ENCODE measurements around the gene GPR39. TPM values are rescaled to one million over a fixed set of nuclear protein-coding genes. Genes with fewer than 3 reads are reported as not detected.

The GPR39 gene
- total RNA-seq, 1 donor from 2014 or later, result 9.0 TPM

DNA sequence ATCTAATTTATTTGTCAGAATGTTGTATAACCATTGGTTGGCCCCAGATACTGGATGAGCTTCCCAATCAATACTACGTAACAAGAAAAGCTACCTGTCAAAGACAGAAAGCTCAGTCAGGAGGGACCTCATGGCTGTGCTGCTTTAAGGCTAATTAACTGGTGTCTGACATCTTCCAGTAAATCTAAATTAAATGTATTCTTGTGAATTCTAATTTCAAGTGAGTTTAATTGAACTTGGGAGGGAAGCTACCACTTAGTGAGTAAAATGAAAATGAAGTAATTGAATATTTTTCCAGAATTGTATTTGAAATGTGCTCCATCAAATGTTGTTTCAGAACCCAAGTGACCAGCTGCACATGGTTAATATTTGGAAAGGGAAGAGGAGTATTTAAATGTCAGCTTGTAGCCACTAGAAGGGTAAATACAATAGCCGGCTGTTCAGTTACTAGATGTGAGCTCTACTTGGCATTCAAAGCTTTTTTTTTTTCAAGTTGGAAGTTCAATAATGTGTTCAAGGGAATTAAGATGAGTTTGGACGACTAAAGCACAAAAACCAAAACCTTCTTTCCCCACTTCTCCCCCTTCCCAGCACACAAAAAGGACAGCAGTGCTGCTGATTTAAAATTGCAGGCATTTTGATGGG is 62.0 kb downstream of the GPR39 start:
- DNase-seq (ENCODE audit: low read depth), result no peak
- TF ChIP-seq, protein P1, sequence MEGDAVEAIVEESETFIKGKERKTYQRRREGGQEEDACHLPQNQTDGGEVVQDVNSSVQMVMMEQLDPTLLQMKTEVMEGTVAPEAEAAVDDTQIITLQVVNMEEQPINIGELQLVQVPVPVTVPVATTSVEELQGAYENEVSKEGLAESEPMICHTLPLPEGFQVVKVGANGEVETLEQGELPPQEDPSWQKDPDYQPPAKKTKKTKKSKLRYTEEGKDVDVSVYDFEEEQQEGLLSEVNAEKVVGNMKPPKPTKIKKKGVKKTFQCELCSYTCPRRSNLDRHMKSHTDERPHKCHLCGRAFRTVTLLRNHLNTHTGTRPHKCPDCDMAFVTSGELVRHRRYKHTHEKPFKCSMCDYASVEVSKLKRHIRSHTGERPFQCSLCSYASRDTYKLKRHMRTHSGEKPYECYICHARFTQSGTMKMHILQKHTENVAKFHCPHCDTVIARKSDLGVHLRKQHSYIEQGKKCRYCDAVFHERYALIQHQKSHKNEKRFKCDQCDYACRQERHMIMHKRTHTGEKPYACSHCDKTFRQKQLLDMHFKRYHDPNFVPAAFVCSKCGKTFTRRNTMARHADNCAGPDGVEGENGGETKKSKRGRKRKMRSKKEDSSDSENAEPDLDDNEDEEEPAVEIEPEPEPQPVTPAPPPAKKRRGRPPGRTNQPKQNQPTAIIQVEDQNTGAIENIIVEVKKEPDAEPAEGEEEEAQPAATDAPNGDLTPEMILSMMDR (conservative IDR thresholded peaks at IDR 0.05; ENCODE audit: low read depth, low read length), result no peak
- H3K4me3 ChIP-seq (ENCODE audit: low read depth, low read length), result no peak overlapping the region

DNA sequence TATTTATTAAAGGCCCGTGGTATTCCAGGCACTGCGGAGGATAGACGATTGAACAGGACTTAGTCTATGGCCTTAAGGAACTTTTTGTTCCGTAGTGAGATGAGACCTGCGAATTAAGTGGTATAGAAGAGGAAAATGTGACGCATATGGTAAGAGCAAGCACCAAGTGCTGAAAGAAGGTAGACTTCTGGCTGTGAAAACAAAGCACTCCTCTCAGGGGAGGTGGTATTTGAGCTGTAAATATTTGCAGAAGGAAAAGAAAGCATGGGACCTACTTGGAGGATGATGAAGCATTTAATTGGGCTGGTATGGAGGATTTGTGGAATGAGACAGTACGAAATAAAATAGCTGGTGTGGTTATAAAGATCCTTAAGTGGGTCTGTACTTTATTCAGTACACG is 62.5 kb downstream of the GPR39 start:
- TF ChIP-seq, protein P1 (conservative IDR thresholded peaks at IDR 0.05; ENCODE audit: low read depth, low read length), result no peak
- H3K4me3 ChIP-seq (ENCODE audit: low read depth, low read length), result no peak overlapping the region
- no peak for DNase-seq (ENCODE audit: low read depth)

DNA sequence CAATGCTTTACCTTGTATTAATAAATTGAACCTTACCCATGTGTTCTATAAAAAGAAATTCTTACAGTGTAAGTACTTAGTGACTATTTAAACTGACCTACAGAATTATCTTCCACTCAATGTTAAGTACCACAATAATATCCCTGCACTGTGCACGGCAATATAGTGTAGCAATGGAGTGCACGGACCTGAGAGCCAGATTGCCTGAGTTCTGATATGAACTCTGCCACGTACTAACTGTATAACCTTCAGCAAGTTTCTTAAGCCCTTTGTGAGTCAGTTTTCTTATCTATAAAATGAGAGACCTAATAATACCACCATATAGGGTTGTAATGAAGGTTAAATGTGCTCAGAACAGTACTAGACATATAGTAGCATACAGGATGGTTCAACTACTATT is 66.2 kb downstream of the GPR39 start:
- TF ChIP-seq, protein P1 (conservative IDR thresholded peaks at IDR 0.05; ENCODE audit: low read depth, low read length), result no peak
- H3K4me3 ChIP-seq (ENCODE audit: low read depth, low read length), result no peak overlapping the region
- no peak for DNase-seq (ENCODE audit: low read depth)

DNA sequence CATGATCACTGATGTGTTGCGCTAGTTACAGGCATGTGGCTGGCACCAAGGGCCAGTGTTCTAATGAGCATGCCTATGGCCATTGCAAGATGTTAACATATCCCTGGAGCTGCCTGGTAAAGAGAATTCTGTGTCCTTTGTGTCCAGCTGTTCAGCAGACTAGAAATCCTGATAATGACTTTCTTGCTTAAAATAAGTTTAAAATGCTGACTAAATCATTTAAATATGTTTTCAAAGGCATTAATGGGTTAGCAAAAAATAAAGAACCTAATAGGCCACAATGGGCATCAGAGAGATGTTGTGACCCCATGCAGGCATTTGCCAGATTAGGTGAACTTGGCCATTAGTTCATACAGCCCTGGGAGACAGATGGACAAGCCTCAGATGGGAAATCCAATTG is 67.5 kb downstream of the GPR39 start:
- DNase-seq (ENCODE audit: low read depth), result no peak
- TF ChIP-seq, protein P1 (conservative IDR thresholded peaks at IDR 0.05; ENCODE audit: low read depth, low read length), result no peak
- no peak overlapping the region for H3K4me3 ChIP-seq (ENCODE audit: low read depth, low read length)

DNA sequence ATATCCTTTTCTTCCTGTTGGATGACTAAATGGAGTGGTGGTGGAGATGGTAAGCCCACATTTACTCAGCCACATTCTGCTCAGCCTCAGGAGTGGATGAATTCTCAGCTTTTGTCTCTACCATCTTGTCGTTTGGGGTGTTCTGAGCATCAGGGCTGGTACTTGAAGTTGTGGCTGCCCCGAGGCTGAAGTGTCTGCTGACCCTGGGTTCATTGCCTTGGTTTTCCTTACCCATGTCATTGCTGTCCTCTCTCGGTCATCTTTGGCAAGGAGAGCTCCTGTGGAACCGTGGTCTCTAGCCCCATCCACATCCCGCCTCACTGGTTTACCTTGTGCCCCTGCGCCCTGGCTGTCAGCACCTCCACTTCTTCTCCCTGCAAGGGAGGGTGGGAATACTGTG is 71.9 kb downstream of the GPR39 start:
- TF ChIP-seq, protein P1 (conservative IDR thresholded peaks at IDR 0.05; ENCODE audit: low read depth, low read length), result no peak
- no peak for DNase-seq (ENCODE audit: low read depth)
- H3K4me3 ChIP-seq (ENCODE audit: low read depth, low read length), result no peak overlapping the region

DNA sequence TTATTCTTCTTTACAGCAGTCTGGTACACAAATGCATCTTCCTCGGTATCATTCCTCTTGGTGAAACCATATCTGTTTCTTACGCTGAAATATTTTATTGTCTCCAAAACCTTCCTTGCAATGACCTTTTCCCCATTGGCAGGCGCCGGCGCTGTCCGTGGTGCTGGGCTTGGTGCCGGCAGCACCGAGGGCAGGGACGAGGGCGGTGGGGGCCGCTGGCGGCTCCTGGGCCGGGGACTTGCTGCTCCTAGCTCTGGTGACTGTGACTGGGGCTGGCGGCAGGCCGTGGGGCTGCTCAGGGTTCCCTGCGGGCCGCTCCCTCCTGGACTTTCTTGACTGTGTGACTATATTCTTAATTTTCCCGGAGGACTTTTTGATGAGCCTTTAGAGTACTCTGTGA is 72.5 kb downstream of the GPR39 start:
- no peak overlapping the region for H3K4me3 ChIP-seq (ENCODE audit: low read depth, low read length)
- no peak for DNase-seq (ENCODE audit: low read depth)
- TF ChIP-seq, protein P1 (conservative IDR thresholded peaks at IDR 0.05; ENCODE audit: low read depth, low read length), result no peak

DNA sequence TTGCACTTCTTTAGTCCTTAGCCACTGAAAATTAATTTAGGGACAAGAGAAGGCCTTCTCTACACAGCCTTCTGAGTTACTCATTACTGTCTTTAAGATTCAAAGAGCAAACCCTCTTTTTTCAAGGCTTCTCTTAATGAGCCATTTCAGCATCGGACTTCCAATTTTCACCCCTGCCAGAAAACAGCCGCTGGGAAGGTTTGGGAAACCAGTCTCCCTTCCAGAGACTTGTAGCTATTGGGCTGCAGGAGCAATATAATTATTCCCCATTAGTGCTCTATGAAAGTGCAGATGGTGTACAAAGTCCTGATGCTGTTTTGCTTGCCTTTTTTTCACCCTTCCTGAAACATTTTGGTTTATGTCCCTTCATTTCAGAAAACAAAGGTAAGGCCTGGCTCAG is 79.3 kb downstream of the GPR39 start:
- no peak for DNase-seq (ENCODE audit: low read depth)
- H3K4me3 ChIP-seq (ENCODE audit: low read depth, low read length), result no peak overlapping the region
- TF ChIP-seq, protein P1 (conservative IDR thresholded peaks at IDR 0.05; ENCODE audit: low read depth, low read length), result no peak
